GM12878 (cell line): Measurements from ENCODE around the gene UBE2E2. TPM values are rescaled to one million over a fixed set of nuclear protein-coding genes. Genes with fewer than 3 reads are reported as not detected.

ENCODE experiments used
- ATAC-seq: fragments of 200-7000 bp; cut with Tn5 transposase; 3 replicates; pipeline ENCODE4 v1.9.1; 2020; ENCODE audit warnings: mild to moderate bottlenecking, moderate library complexity
- BruUV-seq: library from RNA; stranded (reverse); fragments of 400-500 nt; replicated peaks from 2 replicates; lab custom pipeline; 2021; lab: Mats Ljungman, UMichigan
- CTCF ChIA-PET: fragments of 300-600 bp; sonication (Branson Sonifier 250); formaldehyde crosslinking; extraction: SDS; loops from one replicate; lab custom pipeline; 2021; ENCODE audit warnings: inconsistent platforms; lab: Yijun Ruan, JAX
- POLR2A ChIA-PET: fragments of 350-600 bp; formaldehyde crosslinking; extraction: SDS; loops from one replicate; lab custom pipeline; 2021; ENCODE audit warnings: inconsistent platforms; lab: Charles Lee
- RAD21 ChIA-PET: fragments of 300-600 bp; sonication (Branson Sonifier 250); formaldehyde crosslinking; loops from one replicate; lab custom pipeline; 2023; ENCODE audit warnings: antibody characterized with exemption; ENCODE audit not compliant: unreplicated experiment; lab: Charles Lee
- SMC1A ChIA-PET: fragments of 300-600 bp; sonication (Branson Sonifier 250); formaldehyde crosslinking; loops from one replicate; lab custom pipeline; 2023; ENCODE audit not compliant: unreplicated experiment, uncharacterized antibody; lab: Charles Lee
- DNase-seq: peaks from one replicate; pipeline ENCODE4 v3.0.0-alpha.2; 2011; ENCODE audit warnings: low read depth, low spot score
- FAIRE-seq: peaks from 3 replicates; lab custom pipeline; 2011; peaks lifted over from hg19 to GRCh38; lab: Jason Lieb, UNC
- H2AFZ ChIP-seq: 2 replicates; pipeline ENCODE4 v1.6.0; 2011; ENCODE audit warnings: low read depth, low read length, control low read depth; ENCODE audit not compliant: control insufficient read depth
- H3K27ac ChIP-seq: 2 replicates; pipeline ENCODE4 v1.5.1; 2011; ENCODE audit warnings: control low read depth; ENCODE audit not compliant: control insufficient read depth, insufficient read depth
- H3K27me3 ChIP-seq, 2 experiments: replicated peaks in 1 of 2; 2 replicates each; pipeline versions ENCODE4 v1.6.0 to v1.6.1; 2011; ENCODE audit warnings: low read length in 1 of 2; ENCODE audit not compliant: control insufficient read depth in 2 of 2, insufficient read depth in 2 of 2
- H3K36me3 ChIP-seq, 2 experiments: 2 replicates each; pipeline ENCODE4 v1.5.1; 2011; ENCODE audit warnings: low read length in 1 of 2; ENCODE audit not compliant: control insufficient read depth in 2 of 2, insufficient read depth in 2 of 2
- H3K4me1 ChIP-seq: 2 replicates; pipeline ENCODE4 v1.6.1; 2011; ENCODE audit warnings: mild to moderate bottlenecking, low read length, moderate library complexity, mixed read lengths; ENCODE audit not compliant: control insufficient read depth, insufficient read depth
- H3K4me2 ChIP-seq: 2 replicates; pipeline ENCODE4 v1.6.0; 2011; ENCODE audit warnings: control low read depth; ENCODE audit not compliant: control insufficient read depth, insufficient read depth
- H3K4me3 ChIP-seq: fragments of 200-600 bp; sonication (generic); 2 replicates; pipeline ENCODE4 v1.5.1; 2016
- H3K79me2 ChIP-seq: 2 replicates; pipeline ENCODE4 v1.6.0; 2011; ENCODE audit warnings: low read length; ENCODE audit not compliant: control insufficient read depth, insufficient read depth
- H3K9ac ChIP-seq: 2 replicates; pipeline ENCODE4 v1.8.0; 2011; ENCODE audit warnings: low read length, control low read depth, mixed read lengths; ENCODE audit not compliant: control insufficient read depth, insufficient read depth
- H3K9me3 ChIP-seq: replicated peaks from 3 replicates; pipeline ENCODE4 v1.5.1; 2011; ENCODE audit warnings: mild to moderate bottlenecking, low read length; ENCODE audit not compliant: control insufficient read depth, insufficient read depth
- H4K20me1 ChIP-seq: 2 replicates; pipeline ENCODE4 v1.6.0; 2011; ENCODE audit not compliant: control insufficient read depth, insufficient read depth
- CREM ChIP-seq: IDR thresholded peaks from 2 replicates; pipeline ENCODE4 v1.6.1; 2014; ENCODE audit warnings: antibody characterized with exemption, low read depth
- ESRRA ChIP-seq: IDR thresholded peaks from 2 replicates; pipeline ENCODE4 v1.6.1; 2012; ENCODE audit warnings: mild to moderate bottlenecking, low read length, improper control_type of control experiment
- FOXK2 ChIP-seq: fragments of 450-650 bp; IDR thresholded peaks from 2 replicates; pipeline ENCODE4 v1.6.1; 2017; ENCODE audit warnings: mild to moderate bottlenecking, moderate library complexity
- HSF1 ChIP-seq: fragments of 150-350 bp; IDR thresholded peaks from 2 replicates; pipeline ENCODE4 v1.6.1; 2014; ENCODE audit warnings: mild to moderate bottlenecking, low read depth, low read length
- IKZF1 ChIP-seq: fragments of 450-650 bp; conservative IDR thresholded peaks from 2 replicates; pipeline ENCODE4 v1.6.1; 2017; ENCODE audit warnings: antibody characterized with exemption, mild to moderate bottlenecking
- NBN ChIP-seq: fragments of 450-650 bp; IDR thresholded peaks from 2 replicates; pipeline ENCODE4 v1.6.1; 2016
- RCOR1 ChIP-seq: conservative IDR thresholded peaks from 2 replicates; pipeline ENCODE4 v1.6.1; 2012; ENCODE audit warnings: low read depth, low read length, improper control_type of control experiment
- YBX1 ChIP-seq: fragments of 450-650 bp; IDR thresholded peaks from 2 replicates; pipeline ENCODE4 v1.6.1; 2016; ENCODE audit warnings: antibody characterized with exemption
- ZBTB33 ChIP-seq: fragments of 450-650 bp; IDR thresholded peaks from 2 replicates; pipeline ENCODE4 v1.6.1; 2017; ENCODE audit warnings: mild to moderate bottlenecking
- ZNF207 ChIP-seq: fragments of 450-650 bp; IDR thresholded peaks from 2 replicates; pipeline ENCODE4 v1.6.1; 2014; ENCODE audit warnings: antibody characterized with exemption, mild to moderate bottlenecking, borderline replicate concordance
- WGBS: methylation state at CpG from one replicate; pipeline ENCODE4 v1.1.6; 2016; ENCODE audit warnings: low lambda C conversion rate; ENCODE audit not compliant: insufficient replicate concordance, insufficient coverage; ENCODE audit errors: missing lambda C conversion rate; 5-methylcytosine and 5-hydroxymethylcytosine counted together
- in situ Hi-C: fragments of 300-500 bp; cut with MboI; formaldehyde crosslinking; loops from 9 replicates; pipeline ENCODE4 v1.14.3; 2018; ENCODE audit warnings: mixed read lengths
- intact Hi-C: fragments of 100-400 bp; cut with micrococcal nuclease; formaldehyde crosslinking; loops from one replicate; pipeline ENCODE4 v1.14.2; 2022; ENCODE audit not compliant: unreplicated experiment
- polyA plus RNA-seq, 11 experiments: library from polyadenylated mRNA; depleted of rRNA in 4 of 11; unstranded in 6 of 11; stranded (reverse) in 5 of 11; fragments of >200 nt; fragmentation: Nextera tagmentation in 4 of 11; fragmentation: Illumina TruSeq in 1 of 11; extraction: Ambion mirVana in 4 of 11; extraction: Trizol in 1 of 11; gene quantifications; 1 replicate in 1 of 11; 2 replicates in 10 of 11; pipeline versions ENCODE4 v1.2.1 to v1.2.3, GENCODE V29; 2011 to 2016; ENCODE audit warnings: inconsistent platforms in 2 of 11, missing spikeins in 2 of 11, low read depth in 1 of 11
- total RNA-seq, 4 experiments: library from RNA; depleted of rRNA in 3 of 4; stranded (reverse); fragments of >200 nt in 3 of 4; fragmentation: Illumina TruSeq in 1 of 4; extraction: Trizol in 1 of 4; gene quantifications; 2 replicates each; pipeline versions ENCODE4 v1.2.1 to v1.2.3, GENCODE V29; 2013 to 2021
- TF ChIP-seq, protein P1 (sequence below): fragments of 450-650 bp; formaldehyde crosslinking; IDR thresholded peaks from 2 replicates; pipeline ENCODE4 v1.4.0; 2020; ENCODE audit warnings: mild to moderate bottlenecking, moderate library complexity

Gene UBE2E2
- total and polyA plus RNA-seq, 10 of the 15 experiments (the other 5 are each of a cell fraction or from before 2014, with no cell fraction given): 8.7 to 71.0 (median 36.4) TPM

- ATAC-seq: no peak
Measured at GRCh38 chr3:23288715-23289114, 85.6 kb downstream of the UBE2E2 start.

More at GRCh38 chr3:23288715-23289114, 85.6 kb downstream of the UBE2E2 start:
- Histone ChIP-seq H3K4me2 (no peak overlapping the region), H2AFZ (no peak overlapping the region), H3K9ac (no peak overlapping the region), H3K4me1 (no peaks in the 10 kb centered on the region), H3K36me3 (no peaks in the 10 kb centered on the region), H3K9me3 (peaks cover 3% of the 10 kb centered on the region; the same call in 2 of the 3 replicates), H3K27ac (no peak overlapping the region), H3K79me2 (peaks cover 5% of the 10 kb centered on the region), H4K20me1 (no peaks in the 10 kb centered on the region), H3K27me3 (no peaks in the 10 kb centered on the region), H3K4me3 (no peak overlapping the region)
- RAD21 ChIA-PET: no interaction called here
- SMC1A ChIA-PET: interaction anchor here (0.8 to 1.4 kb wide), 4 partner anchors 10 to 42 kb away, joined by 3 read pairs; no protein-coding TSS in a partner anchor
- no TSS peak for BruUV-seq
- DNase-seq: no peak
- POLR2A ChIA-PET: interaction anchor here (0.6 to 1.1 kb wide), 3 partner anchors 34 to 356 kb away, joined by 3 to 5 read pairs (median 4); no protein-coding TSS in a partner anchor
- FAIRE-seq: no peak
- no peak for TF ChIP-seq ZBTB33
- no peak for TF ChIP-seq ZNF207
- no peak for TF ChIP-seq FOXK2
- TF ChIP-seq YBX1: no peak
- no peak for TF ChIP-seq HSF1
- TF ChIP-seq RCOR1: no peak
- TF ChIP-seq ESRRA: no peak
- no peak for TF ChIP-seq CREM
- TF ChIP-seq, protein P1, sequence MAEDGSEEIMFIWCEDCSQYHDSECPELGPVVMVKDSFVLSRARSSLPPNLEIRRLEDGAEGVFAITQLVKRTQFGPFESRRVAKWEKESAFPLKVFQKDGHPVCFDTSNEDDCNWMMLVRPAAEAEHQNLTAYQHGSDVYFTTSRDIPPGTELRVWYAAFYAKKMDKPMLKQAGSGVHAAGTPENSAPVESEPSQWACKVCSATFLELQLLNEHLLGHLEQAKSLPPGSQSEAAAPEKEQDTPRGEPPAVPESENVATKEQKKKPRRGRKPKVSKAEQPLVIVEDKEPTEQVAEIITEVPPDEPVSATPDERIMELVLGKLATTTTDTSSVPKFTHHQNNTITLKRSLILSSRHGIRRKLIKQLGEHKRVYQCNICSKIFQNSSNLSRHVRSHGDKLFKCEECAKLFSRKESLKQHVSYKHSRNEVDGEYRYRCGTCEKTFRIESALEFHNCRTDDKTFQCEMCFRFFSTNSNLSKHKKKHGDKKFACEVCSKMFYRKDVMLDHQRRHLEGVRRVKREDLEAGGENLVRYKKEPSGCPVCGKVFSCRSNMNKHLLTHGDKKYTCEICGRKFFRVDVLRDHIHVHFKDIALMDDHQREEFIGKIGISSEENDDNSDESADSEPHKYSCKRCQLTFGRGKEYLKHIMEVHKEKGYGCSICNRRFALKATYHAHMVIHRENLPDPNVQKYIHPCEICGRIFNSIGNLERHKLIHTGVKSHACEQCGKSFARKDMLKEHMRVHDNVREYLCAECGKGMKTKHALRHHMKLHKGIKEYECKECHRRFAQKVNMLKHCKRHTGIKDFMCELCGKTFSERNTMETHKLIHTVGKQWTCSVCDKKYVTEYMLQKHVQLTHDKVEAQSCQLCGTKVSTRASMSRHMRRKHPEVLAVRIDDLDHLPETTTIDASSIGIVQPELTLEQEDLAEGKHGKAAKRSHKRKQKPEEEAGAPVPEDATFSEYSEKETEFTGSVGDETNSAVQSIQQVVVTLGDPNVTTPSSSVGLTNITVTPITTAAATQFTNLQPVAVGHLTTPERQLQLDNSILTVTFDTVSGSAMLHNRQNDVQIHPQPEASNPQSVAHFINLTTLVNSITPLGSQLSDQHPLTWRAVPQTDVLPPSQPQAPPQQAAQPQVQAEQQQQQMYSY (CRISPR knock-in tag): no peak
- TF ChIP-seq NBN: no peak
- TF ChIP-seq IKZF1: no peak
- intact Hi-C loops: no loop called here
- WGBS: 0% methylated on average over 2 of the region's 2 CpGs
- in situ Hi-C loops: no loop called here
- CTCF ChIA-PET: interaction anchor here (1.2 kb wide), 1 partner anchor 9 kb away, joined by 4 read pairs; no protein-coding TSS in a partner anchor
